IPS DF 6.9 (cell line): ENCODE measurements around the gene POLN.

Experiments
- DNase-seq: peaks from one replicate; pipeline ENCODE4 v3.0.0-alpha.2; 2013; ENCODE audit warnings: low read depth, low spot score
- H3K27ac ChIP-seq: one replicate; pipeline ENCODE4 v1.5.1; 2013; ENCODE audit warnings: low read length, control low read depth
- H3K27me3 ChIP-seq: 2 replicates; pipeline ENCODE4 v1.6.1; 2013; ENCODE audit warnings: mild to moderate bottlenecking, low read length; ENCODE audit not compliant: control insufficient read depth, insufficient read depth
- H3K36me3 ChIP-seq: 2 replicates; pipeline ENCODE4 v1.6.1; 2013; ENCODE audit warnings: low read length; ENCODE audit not compliant: control insufficient read depth, insufficient read depth
- H3K4me1 ChIP-seq: 2 replicates; pipeline ENCODE4 v1.6.1; 2013; ENCODE audit warnings: low read length; ENCODE audit not compliant: control insufficient read depth, insufficient read depth
- H3K4me3 ChIP-seq: 2 replicates; pipeline ENCODE4 v1.5.1; 2013; ENCODE audit warnings: mild to moderate bottlenecking, low read length
- H3K9me3 ChIP-seq: 2 replicates; pipeline ENCODE4 v1.6.1; 2013; ENCODE audit warnings: low read length, inconsistent platforms; ENCODE audit not compliant: control insufficient read depth, insufficient read depth
- WGBS: extraction: QIAGEN DNeasy Blood & Tissue Kit; methylation state at CpG from one replicate; pipeline ENCODE4 v1.1.7; 2013; ENCODE audit warnings: mixed read lengths, missing lambda C conversion rate; ENCODE audit not compliant: insufficient read length, insufficient coverage; 5-methylcytosine and 5-hydroxymethylcytosine counted together

POLN gene

DNA sequence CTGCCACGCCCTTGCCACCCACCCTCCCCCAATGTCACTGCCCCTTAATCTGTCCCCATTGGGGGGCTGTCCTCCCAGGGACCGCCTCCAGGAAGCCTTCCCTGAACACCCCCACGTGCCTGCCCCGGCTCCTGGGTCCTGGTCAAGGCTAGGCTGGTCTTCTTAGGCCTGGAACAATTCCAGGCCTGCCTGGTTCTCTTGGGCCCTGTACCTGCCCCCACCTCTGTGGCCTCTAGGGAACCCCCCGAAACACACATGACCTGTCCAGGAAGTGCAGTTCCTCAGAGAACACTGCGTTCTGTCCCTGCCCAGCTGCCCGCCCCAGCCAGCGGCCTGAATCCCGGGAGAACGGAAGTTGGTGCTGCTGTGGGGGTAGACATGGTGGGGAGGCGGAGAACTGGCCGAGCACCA, 14.9 kb upstream of the POLN start:
- no peaks in the 10 kb centered on the region for H3K9me3 ChIP-seq
- H3K27me3 ChIP-seq, result no peaks in the 10 kb centered on the region
- peaks cover 3% of the 10 kb centered on the region for H3K4me1 ChIP-seq
- 0 out of 2 replicates have a peak, but pooled peaks cover 3% of the 10 kb centered on the region for H3K36me3 ChIP-seq
- H3K4me3 ChIP-seq, result no peak overlapping the region
- no peak overlapping the region for H3K27ac ChIP-seq
- DNase-seq, result no peak
- WGBS, result no CpG with 5 or more reads among the region's 12 CpGs

DNA sequence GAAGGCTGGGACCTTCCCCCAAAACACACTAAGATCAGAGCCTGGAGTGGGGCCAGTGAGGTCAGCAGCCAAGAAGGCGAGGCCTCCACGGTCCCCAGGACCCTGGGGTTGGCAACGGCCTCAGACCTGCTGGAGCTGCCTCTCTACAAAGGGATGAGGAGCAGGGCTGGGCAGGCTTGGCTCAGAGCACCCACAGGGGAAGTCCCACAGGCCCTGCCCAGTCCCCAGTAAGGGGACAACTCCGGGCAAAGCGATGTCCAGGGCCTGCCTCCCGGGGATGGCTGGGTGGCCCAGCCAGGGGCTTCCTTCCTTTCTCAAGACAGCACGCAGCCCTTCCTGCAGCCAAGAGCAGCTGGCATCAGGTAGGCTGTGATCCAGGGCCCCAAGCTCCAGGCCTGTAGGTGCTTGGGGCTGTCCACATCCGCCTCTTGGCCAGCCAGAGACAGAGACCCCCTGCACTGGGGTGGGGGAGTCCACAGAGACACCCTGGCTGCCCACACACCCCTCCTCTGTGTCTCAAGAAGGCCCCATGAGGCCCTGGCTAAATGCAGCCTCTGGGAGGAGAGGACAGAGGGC, 14.3 kb upstream of the POLN start:
- H3K4me1 ChIP-seq, result peaks cover 3% of the 10 kb centered on the region
- 0 out of 2 replicates have a peak, but pooled peaks cover 3% of the 10 kb centered on the region for H3K36me3 ChIP-seq
- no peak for DNase-seq
- no peaks in the 10 kb centered on the region for H3K9me3 ChIP-seq
- H3K4me3 ChIP-seq, result no peak overlapping the region
- H3K27me3 ChIP-seq, result no peaks in the 10 kb centered on the region
- no peak overlapping the region for H3K27ac ChIP-seq
- WGBS, result no CpG with 5 or more reads among the region's 8 CpGs

DNA sequence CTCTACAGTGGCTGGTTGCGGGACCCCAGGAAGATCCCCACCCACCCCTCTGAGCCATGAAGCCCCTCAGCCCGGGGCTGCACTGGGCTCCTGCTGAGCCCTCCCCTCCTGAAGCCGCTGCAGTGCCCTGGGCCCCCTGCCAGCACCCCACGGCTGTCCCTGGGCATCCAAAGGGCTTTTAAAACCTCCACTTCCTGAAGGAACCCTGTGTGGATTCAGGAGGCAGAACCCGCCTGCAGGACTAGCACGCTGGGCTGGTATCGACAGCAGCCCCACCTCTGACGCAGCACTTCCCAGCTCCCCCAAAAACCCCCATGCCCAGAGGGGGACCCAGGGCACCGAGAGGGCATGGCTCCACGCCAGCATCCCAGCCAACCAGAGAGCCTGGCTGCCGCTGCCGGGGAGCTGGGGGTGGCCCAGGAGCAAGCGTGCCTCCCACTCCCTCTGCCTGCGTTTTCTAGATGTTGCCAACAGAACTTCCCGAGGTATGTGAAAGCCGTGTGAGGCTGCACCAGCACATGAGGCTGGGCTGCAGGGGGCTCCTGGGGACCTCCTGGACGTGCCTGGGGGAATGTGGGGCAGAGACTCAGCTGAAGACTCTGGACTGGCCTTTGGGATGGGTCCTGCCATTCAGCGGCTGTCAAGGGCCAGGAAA, 13.7 kb upstream of the POLN start:
- H3K4me3 ChIP-seq, result no peak overlapping the region
- no peak for DNase-seq
- no peaks in the 10 kb centered on the region for H3K27me3 ChIP-seq
- peaks cover 2% of the 10 kb centered on the region for H3K4me1 ChIP-seq
- H3K9me3 ChIP-seq, result no peaks in the 10 kb centered on the region
- 0 out of 2 replicates have a peak, but pooled peaks cover 3% of the 10 kb centered on the region for H3K36me3 ChIP-seq
- H3K27ac ChIP-seq, result no peak overlapping the region
- no CpG with 5 or more reads among the region's 18 CpGs for WGBS

DNA sequence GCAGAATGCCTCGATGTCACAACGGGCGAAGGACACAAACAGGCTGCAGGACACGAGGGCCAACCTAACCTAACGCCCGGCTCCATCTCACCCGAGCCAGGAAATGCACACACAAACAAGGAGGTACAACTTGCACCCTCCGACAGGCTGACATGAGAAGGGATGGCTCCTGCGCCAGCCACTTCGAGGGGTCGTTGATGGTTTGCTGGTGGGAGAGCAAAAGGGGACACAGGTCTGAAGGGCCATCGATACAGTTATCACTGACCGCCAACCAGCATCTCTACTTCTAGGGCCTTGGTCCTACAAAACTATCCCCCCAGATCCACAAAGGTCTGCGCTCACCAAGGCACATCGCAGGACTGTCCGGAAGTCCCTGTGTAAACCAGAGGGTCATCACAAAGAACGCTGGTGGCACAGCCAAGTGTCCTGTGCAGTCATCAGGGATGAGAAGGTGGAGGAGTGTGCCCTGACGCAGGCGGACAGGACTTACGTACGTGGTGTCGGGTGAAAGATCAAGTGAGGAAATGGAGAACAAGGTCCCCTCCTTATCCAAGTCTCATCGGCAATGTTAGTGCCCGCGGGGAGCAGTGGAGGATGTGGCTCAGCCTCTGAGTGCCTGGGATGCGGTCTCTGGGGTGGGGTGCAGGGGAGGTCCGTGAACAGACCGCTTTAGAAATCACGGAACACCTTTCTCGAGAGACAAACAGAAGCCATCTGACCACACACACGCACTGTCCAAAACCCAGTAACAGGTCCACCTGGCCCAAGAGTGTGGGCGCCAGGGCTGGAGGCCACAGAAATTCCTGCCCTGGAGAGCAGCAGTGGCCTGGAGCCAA, 13.0 kb upstream of the POLN start:
- Histone ChIP-seq H3K27me3 (no peaks in the 10 kb centered on the region), H3K27ac (no peak overlapping the region), H3K36me3 (0 out of 2 replicates have a peak, but pooled peaks cover 3% of the 10 kb centered on the region), H3K4me3 (no peak overlapping the region), H3K9me3 (no peaks in the 10 kb centered on the region), H3K4me1 (peaks cover 2% of the 10 kb centered on the region; the same call in 1 of the 2 replicates)
- WGBS, result no CpG with 5 or more reads among the region's 32 CpGs
- DNase-seq, result no peak

GRCh38 chr4:2253160-2254084, 11.5 kb upstream of the POLN start:
- no peaks in the 10 kb centered on the region for H3K9me3 ChIP-seq
- H3K27ac ChIP-seq, result no peak overlapping the region
- no peak overlapping the region for H3K4me3 ChIP-seq
- no peaks in the 10 kb centered on the region for H3K27me3 ChIP-seq
- DNase-seq, result no peak
- no CpG with 5 or more reads among the region's 32 CpGs for WGBS
- H3K36me3 ChIP-seq, result 0 out of 2 replicates have a peak, but pooled peaks cover 3% of the 10 kb centered on the region
- H3K4me1 ChIP-seq, result peaks cover 2% of the 10 kb centered on the region; the same call in 1 of the 2 replicates

- Histone ChIP-seq H3K4me1 (peaks cover 2% of the 10 kb centered on the region; the same call in 1 of the 2 replicates), H3K27me3 (no peaks in the 10 kb centered on the region), H3K27ac (no peak overlapping the region), H3K36me3 (0 out of 2 replicates have a peak, but pooled peaks cover 3% of the 10 kb centered on the region), H3K9me3 (no peaks in the 10 kb centered on the region), H3K4me3 (no peak overlapping the region)
- DNase-seq, result no peak
- no CpG with 5 or more reads among the region's 12 CpGs for WGBS
Measured at GRCh38 chr4:2252530-2253091, 10.7 kb upstream of the POLN start.

DNA sequence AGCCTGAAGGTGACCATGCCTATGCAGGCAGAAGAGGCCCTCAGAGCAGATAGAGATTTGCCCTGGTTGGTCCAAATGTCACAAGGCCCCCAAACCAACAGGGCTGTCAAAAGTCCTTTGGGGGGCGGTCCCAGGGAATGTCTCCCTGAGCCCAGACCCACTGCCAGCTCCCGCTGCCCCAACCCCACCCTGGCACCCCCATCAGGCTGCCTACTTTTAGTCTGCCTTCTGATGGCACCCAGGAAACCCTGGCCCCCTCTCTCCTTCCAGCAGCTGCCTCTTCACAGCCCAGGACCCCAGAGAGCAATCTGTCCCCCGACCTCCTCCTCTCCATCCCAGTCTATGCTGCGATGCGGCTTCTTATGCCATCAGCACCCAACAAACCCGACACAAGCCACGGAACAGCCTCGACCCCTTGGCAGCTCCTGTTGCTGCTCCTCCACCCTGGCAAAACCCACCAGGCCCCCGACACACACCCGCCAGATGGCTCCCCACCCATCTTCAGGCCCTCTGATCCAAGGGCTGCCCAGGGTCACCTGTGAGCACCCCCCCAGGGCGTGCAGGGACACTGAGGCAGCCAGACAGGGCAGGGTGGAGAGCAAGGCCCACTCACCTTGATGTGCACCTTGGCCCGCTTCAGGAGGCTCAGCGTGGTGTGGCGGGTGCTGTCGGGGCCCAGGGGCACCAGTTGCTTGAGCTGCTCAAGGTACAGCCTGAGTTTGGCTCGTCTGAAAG, 10.0 kb upstream of the POLN start:
- no CpG with 5 or more reads among the region's 16 CpGs for WGBS
- Histone ChIP-seq H3K36me3 (peaks cover 3% of the 10 kb centered on the region; the same call in 1 of the 2 replicates), H3K27me3 (no peaks in the 10 kb centered on the region), H3K9me3 (no peaks in the 10 kb centered on the region), H3K27ac (no peak overlapping the region), H3K4me1 (peaks cover 2% of the 10 kb centered on the region; the same call in 1 of the 2 replicates), H3K4me3 (no peak overlapping the region)
- DNase-seq, result no peak

- Histone ChIP-seq H3K4me3 (no peak overlapping the region), H3K9me3 (no peaks in the 10 kb centered on the region), H3K36me3 (peaks cover 3% of the 10 kb centered on the region; the same call in 1 of the 2 replicates), H3K27ac (no peak overlapping the region), H3K27me3 (no peaks in the 10 kb centered on the region), H3K4me1 (peaks cover 2% of the 10 kb centered on the region; the same call in 1 of the 2 replicates)
- no CpG with 5 or more reads among the region's 25 CpGs for WGBS
- DNase-seq, result no peak
Measured at GRCh38 chr4:2251073-2251794, 9.3 kb upstream of the POLN start.
